H1 (cell line): ENCODE results near the gene COPS7A. TPM values are rescaled to one million over a fixed set of nuclear protein-coding genes. Genes with fewer than 3 reads are reported as not detected.

ENCODE experiments used
- CTCF ChIA-PET: fragments of 300-600 bp; sonication (Branson Sonifier 250); formaldehyde crosslinking; loops from one replicate; lab custom pipeline; 2021; ENCODE audit not compliant: partially characterized antibody; lab: Charles Lee
- POLR2A ChIA-PET: fragments of 300-600 bp; sonication (Branson Sonifier 250); formaldehyde crosslinking; loops from one replicate; lab custom pipeline; 2021; ENCODE audit warnings: inconsistent platforms; ENCODE audit not compliant: partially characterized antibody; lab: Charles Lee
- DNase-seq, 2 experiments: peaks; one replicate each; pipeline versions ENCODE4 v3.0.0 to v3.0.0-alpha.2; 2010 to 2022; ENCODE audit warnings: low spot score in 2 of 2, low read depth in 1 of 2, mixed read lengths in 1 of 2
- FAIRE-seq: peaks from 2 replicates; lab custom pipeline; 2011; peaks lifted over from hg19 to GRCh38; lab: Jason Lieb, UNC
- H2AFZ ChIP-seq: 2 replicates; pipeline ENCODE4 v1.8.1; 2012; ENCODE audit warnings: low read length, inconsistent platforms
- H2AK5ac ChIP-seq: 2 replicates; pipeline ENCODE4 v1.6.1; 2013; ENCODE audit warnings: low read depth, low read length
- H2BK120ac ChIP-seq: replicated peaks from 2 replicates; pipeline ENCODE3; 2013; ENCODE audit warnings: low read depth, low read length, inconsistent platforms
- H2BK12ac ChIP-seq: 2 replicates; pipeline ENCODE4 v1.6.1; 2013; ENCODE audit warnings: low read depth, low read length
- H2BK15ac ChIP-seq: 2 replicates; pipeline ENCODE4 v1.6.1; 2013; ENCODE audit warnings: low read length
- H2BK20ac ChIP-seq: 2 replicates; pipeline ENCODE4 v1.6.1; 2013; ENCODE audit warnings: low read length
- H2BK5ac ChIP-seq: 2 replicates; pipeline ENCODE4 v1.6.1; 2013; ENCODE audit warnings: low read depth, low read length
- H3K14ac ChIP-seq: 2 replicates; pipeline ENCODE4 v1.6.1; 2013; ENCODE audit warnings: inconsistent platforms; ENCODE audit not compliant: insufficient read length
- H3K18ac ChIP-seq: 2 replicates; pipeline ENCODE4 v1.6.1; 2013; ENCODE audit warnings: low read length; ENCODE audit errors: extremely low read depth
- H3K23ac ChIP-seq: 2 replicates; pipeline ENCODE4 v1.6.1; 2013; ENCODE audit warnings: inconsistent platforms; ENCODE audit not compliant: insufficient read length
- H3K23me2 ChIP-seq: 2 replicates; pipeline ENCODE4 v1.6.1; 2013; ENCODE audit warnings: low read depth, low read length
- H3K27ac ChIP-seq: 2 replicates; pipeline ENCODE4 v1.6.1; 2011; ENCODE audit warnings: low read depth, low read length, inconsistent platforms
- H3K27me3 ChIP-seq, 4 experiments: replicated peaks in 1 of 4; 1 replicate in 1 of 4; 2 replicates in 3 of 4; pipeline versions ENCODE4 v1.6.1 to v1.8.1; 2011 to 2013; ENCODE audit warnings: low read length in 3 of 4, mild to moderate bottlenecking in 3 of 4, inconsistent platforms in 2 of 4, mixed read lengths in 2 of 4, moderate library complexity in 1 of 4; ENCODE audit not compliant: control insufficient read depth in 3 of 4, insufficient read depth in 3 of 4; ENCODE audit errors: extremely low read depth in 1 of 4
- H3K36me3 ChIP-seq, 4 experiments: 2 replicates each; pipeline versions ENCODE4 v1.6.1 to v1.8.1; 2011 to 2013; ENCODE audit warnings: mild to moderate bottlenecking in 4 of 4, low read length in 3 of 4, moderate library complexity in 2 of 4, control low read depth in 1 of 4, inconsistent platforms in 1 of 4; ENCODE audit not compliant: insufficient read depth in 4 of 4, control insufficient read depth in 2 of 4
- H3K4ac ChIP-seq: replicated peaks from 2 replicates; pipeline ENCODE3; 2013; ENCODE audit warnings: low read length, low read depth, mixed read lengths, inconsistent platforms; ENCODE audit not compliant: insufficient read length
- H3K4me1 ChIP-seq, 4 experiments: replicated peaks in 1 of 4; 1 replicate in 1 of 4; 2 replicates in 3 of 4; pipeline versions ENCODE4 v1.6.1 to v1.8.1; 2011 to 2013; ENCODE audit warnings: low read length in 3 of 4, inconsistent platforms in 2 of 4, mixed read lengths in 1 of 4; ENCODE audit not compliant: insufficient read depth in 4 of 4, control insufficient read depth in 3 of 4
- H3K4me2 ChIP-seq, 2 experiments: 2 replicates each; pipeline versions ENCODE4 v1.6.1 to v1.8.1; 2011 to 2013; ENCODE audit warnings: low read depth in 2 of 2, low read length in 2 of 2, control low read depth in 1 of 2, inconsistent platforms in 1 of 2, mild to moderate bottlenecking in 1 of 2; ENCODE audit not compliant: insufficient read depth in 1 of 2
- H3K4me3 ChIP-seq, 4 experiments: fragments of 200-600, 300-600 bp in 1 of 4; sonication (generic), shearing (Covaris generic), sonication (Bioruptor Twin) in 1 of 4; 2 replicates each; pipeline versions ENCODE4 v1.5.1 to v1.8.1; 2011 to 2016; ENCODE audit warnings: low read length in 4 of 4, low read depth in 3 of 4, control low read depth in 2 of 4, inconsistent platforms in 2 of 4, mild to moderate bottlenecking in 2 of 4, mixed read lengths in 1 of 4, moderate library complexity in 1 of 4; ENCODE audit not compliant: insufficient read depth in 2 of 4; ENCODE audit errors: extremely low read depth in 1 of 4
- H3K56ac ChIP-seq: replicated peaks from 2 replicates; pipeline ENCODE3; 2013; ENCODE audit warnings: low read depth, mild to moderate bottlenecking, mixed read lengths, low read length, inconsistent platforms; ENCODE audit not compliant: insufficient read length
- H3K79me1 ChIP-seq: 2 replicates; pipeline ENCODE4 v1.6.1; 2013; ENCODE audit warnings: low read depth, low read length, control low read depth
- H3K79me2 ChIP-seq, 2 experiments: 2 replicates each; pipeline versions ENCODE4 v1.6.1 to v1.8.1; 2012 to 2013; ENCODE audit warnings: low read length in 2 of 2, mild to moderate bottlenecking in 2 of 2, inconsistent platforms in 1 of 2; ENCODE audit not compliant: insufficient read depth in 2 of 2, control insufficient read depth in 1 of 2
- H3K9ac ChIP-seq, 4 experiments: replicated peaks in 1 of 4; 1 replicate in 1 of 4; 2 replicates in 3 of 4; pipeline versions ENCODE4 v1.6.1 to v1.8.1; 2011 to 2013; ENCODE audit warnings: low read depth in 3 of 4, low read length in 3 of 4, control low read depth in 2 of 4, mild to moderate bottlenecking in 2 of 4, moderate library complexity in 2 of 4, inconsistent platforms in 1 of 4; ENCODE audit errors: extremely low read depth in 1 of 4
- H3K9me3 ChIP-seq, 2 experiments: 2 replicates each; pipeline versions ENCODE4 v1.6.1 to v1.8.1; 2012 to 2013; ENCODE audit warnings: mild to moderate bottlenecking in 2 of 2, moderate library complexity in 2 of 2, control low read depth in 1 of 2, inconsistent platforms in 1 of 2, low read depth in 1 of 2, low read length in 1 of 2, mixed read lengths in 1 of 2; ENCODE audit not compliant: insufficient read depth in 2 of 2
- H4K20me1 ChIP-seq, 2 experiments: replicated peaks in 1 of 2; 2 replicates each; pipeline versions ENCODE3 to v1.8.1; 2011 to 2013; ENCODE audit warnings: inconsistent platforms in 2 of 2, low read length in 2 of 2, mild to moderate bottlenecking in 1 of 2; ENCODE audit not compliant: insufficient read depth in 2 of 2, control insufficient read depth in 1 of 2
- H4K5ac ChIP-seq: 2 replicates; pipeline ENCODE4 v1.6.1; 2013; ENCODE audit warnings: low read length, low read depth, mixed read lengths, inconsistent platforms; ENCODE audit not compliant: insufficient read length
- H4K8ac ChIP-seq: 2 replicates; pipeline ENCODE4 v1.8.0; 2013; ENCODE audit warnings: mild to moderate bottlenecking, moderate library complexity, low read length, inconsistent platforms; ENCODE audit not compliant: insufficient read depth; ENCODE audit errors: extremely low read depth
- H4K91ac ChIP-seq: replicated peaks from 2 replicates; pipeline ENCODE3; 2013; ENCODE audit warnings: low read length, mixed read lengths, inconsistent platforms; ENCODE audit not compliant: insufficient read length
- GABPA ChIP-seq: IDR thresholded peaks from 2 replicates; pipeline ENCODE4 v1.6.1; 2011; ENCODE audit warnings: mild to moderate bottlenecking, low read length, moderate library complexity, borderline replicate concordance; ENCODE audit not compliant: insufficient read depth
- HDAC2 ChIP-seq, 2 experiments: fragments of 300-600 bp in 1 of 2; sonication (generic) in 1 of 2; IDR thresholded peaks; 2 replicates each; pipeline ENCODE4 v1.6.1; 2011 to 2012; ENCODE audit warnings: low read depth in 2 of 2, low read length in 2 of 2, mild to moderate bottlenecking in 2 of 2, moderate library complexity in 2 of 2, borderline replicate concordance in 1 of 2, inconsistent platforms in 1 of 2
- SIN3A ChIP-seq, 2 experiments: IDR thresholded peaks in 1 of 2; conservative IDR thresholded peaks in 1 of 2; 2 replicates each; pipeline ENCODE4 v1.6.1; 2011 to 2012; ENCODE audit warnings: low read length in 2 of 2, improper control_type of control experiment in 1 of 2, low read depth in 1 of 2, mild to moderate bottlenecking in 1 of 2
- YY1 ChIP-seq: IDR thresholded peaks from 2 replicates; pipeline ENCODE4 v1.6.1; 2011; ENCODE audit warnings: low read depth, mild to moderate bottlenecking, low read length
- WGBS, 2 experiments: shearing (Covaris generic) in 1 of 2; methylation state at CpG; one replicate each; pipeline versions ENCODE4 v1.1.6 to v1.1.7; 2013 to 2015; ENCODE audit warnings: low lambda C conversion rate in 2 of 2, mixed read lengths in 2 of 2, inconsistent platforms in 1 of 2, low coverage in 1 of 2, missing lambda C conversion rate in 1 of 2; ENCODE audit not compliant: insufficient replicate concordance in 2 of 2, insufficient coverage in 1 of 2, insufficient read length in 1 of 2; ENCODE audit errors: extremely low coverage in 1 of 2, missing lambda C conversion rate in 1 of 2; 5-methylcytosine and 5-hydroxymethylcytosine counted together
- polyA plus RNA-seq, 7 experiments: library from polyadenylated mRNA; depleted of rRNA in 3 of 7; stranded (reverse) in 5 of 7; unstranded in 2 of 7; fragments of >200 nt in 5 of 7; fragments of 200-250 nt in 2 of 7; gene quantifications; 1 replicate in 5 of 7; 2 replicates in 1 of 7; 4 replicates in 1 of 7; pipeline versions ENCODE4 v1.2.1 to v1.2.3, GENCODE V29; 2011 to 2013; ENCODE audit warnings: missing spikeins in 2 of 7, mixed read lengths in 2 of 7
- total RNA-seq: library from RNA; stranded (reverse); fragmentation: NEBNext Ultra II Directional; extraction: Animal tissue kit (Norgen Biotek cat#: 25700); gene quantifications from 2 replicates; pipeline ENCODE4 v1.2.1, GENCODE V29; 2021
- TF ChIP-seq, protein P1 (sequence below): IDR thresholded peaks from 2 replicates; pipeline ENCODE4 v1.6.1; 2012; ENCODE audit warnings: low read length, inconsistent platforms

Gene COPS7A
- total and polyA plus RNA-seq, 2 of the 8 experiments (the other 6 are each of a cell fraction or from before 2014, with no cell fraction given): 44.5 to 95.9 TPM

DNA sequence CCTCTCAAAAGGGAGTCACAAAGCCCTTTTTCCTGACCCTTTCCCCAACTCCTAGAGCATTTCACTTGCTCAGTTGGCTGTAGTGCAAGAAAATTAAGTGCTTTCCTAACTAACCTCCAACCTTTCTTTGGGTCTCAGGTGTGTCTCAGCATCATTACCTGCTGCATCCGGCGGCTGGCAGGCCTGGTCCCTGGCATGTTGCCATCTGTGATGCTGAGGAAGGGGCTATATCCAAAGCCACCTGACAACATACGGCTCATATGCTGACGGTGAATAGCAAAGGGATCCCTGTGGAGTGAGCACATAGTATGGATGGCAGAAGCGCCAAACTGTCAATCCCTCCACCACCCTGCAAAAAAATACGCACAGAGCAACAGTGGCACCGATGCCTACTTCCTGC is 27.9 kb downstream of the COPS7A start:
- no peak overlapping the region for H2BK120ac ChIP-seq
- no peak for FAIRE-seq
- no peak overlapping the region for H3K18ac ChIP-seq
- DNase-seq: no peak
- H2AFZ ChIP-seq: no peak overlapping the region
- H3K4me1 ChIP-seq: peaks cover 0 to 4% (median 3%) of the 10 kb centered on the region in 4 experiments; a peak in 5 of 7 replicates
- H3K36me3 ChIP-seq: peaks cover 28 to 53% (median 48%) of the 10 kb centered on the region in 4 experiments
- H2BK15ac ChIP-seq: no peak overlapping the region
- CTCF ChIA-PET: interaction anchor here (1.2 to 16.3 kb wide), 13 partner anchors 11 to 133 kb away, joined by 3 to 427 read pairs (median 12); partner anchors contain the start of genes CD4, CDCA3, GNB3 and GPR162
- H4K91ac ChIP-seq: no peak overlapping the region
- no peak overlapping the region for H4K5ac ChIP-seq
- no peak overlapping the region for H3K23ac ChIP-seq
- POLR2A ChIA-PET: interaction anchor here (0.9 to 7.0 kb wide), 21 partner anchors 9 to 217 kb away, joined by 3 to 151 read pairs (median 11); partner anchors contain the start of genes COPS7A, GAPDH, GNB3 and GPR162
- H3K23me2 ChIP-seq: peaks cover 10% of the 10 kb centered on the region
- H3K14ac ChIP-seq: no peak overlapping the region
- H4K20me1 ChIP-seq: peaks cover 2 to 13% of the 10 kb centered on the region in 2 experiments
- no peaks in the 10 kb centered on the region for H3K27me3 ChIP-seq
- H3K27ac ChIP-seq: no peak overlapping the region
- H3K9ac ChIP-seq: peak overlapping the region in 2 of 4 experiments; percentile 0 to 74; a peak in 4 of 7 replicates
- no peak overlapping the region for H2BK12ac ChIP-seq
- WGBS, 2 experiments: 92% methylated on average over 7 of the region's 7 CpGs; no CpG with 5 or more reads in 1 of the 2 experiments
- H3K4me3 ChIP-seq: peak overlapping the region; percentile 72 to 91 (median 88); a peak in 7 of 8 replicates
- no peak overlapping the region for H2AK5ac ChIP-seq
- H2BK20ac ChIP-seq: no peak overlapping the region
- no peak overlapping the region for H4K8ac ChIP-seq
- H3K56ac ChIP-seq: no peak overlapping the region
- H3K4me2 ChIP-seq: peak overlapping the region; percentile 52 to 78
- no peak for TF ChIP-seq YY1
- TF ChIP-seq HDAC2 (IDR thresholded peaks at IDR 0.05; ENCODE audit: borderline replicate concordance in 1 of 2, low read depth in 2 of 2, low read length in 2 of 2): no peak
- no peak for TF ChIP-seq GABPA
- TF ChIP-seq SIN3A (conservative IDR thresholded peaks at IDR 0.05 in 1 of 2, IDR thresholded peaks at IDR 0.05 in 1 of 2; ENCODE audit: low read depth in 1 of 2, low read length in 2 of 2): no peak
- TF ChIP-seq, protein P1, sequence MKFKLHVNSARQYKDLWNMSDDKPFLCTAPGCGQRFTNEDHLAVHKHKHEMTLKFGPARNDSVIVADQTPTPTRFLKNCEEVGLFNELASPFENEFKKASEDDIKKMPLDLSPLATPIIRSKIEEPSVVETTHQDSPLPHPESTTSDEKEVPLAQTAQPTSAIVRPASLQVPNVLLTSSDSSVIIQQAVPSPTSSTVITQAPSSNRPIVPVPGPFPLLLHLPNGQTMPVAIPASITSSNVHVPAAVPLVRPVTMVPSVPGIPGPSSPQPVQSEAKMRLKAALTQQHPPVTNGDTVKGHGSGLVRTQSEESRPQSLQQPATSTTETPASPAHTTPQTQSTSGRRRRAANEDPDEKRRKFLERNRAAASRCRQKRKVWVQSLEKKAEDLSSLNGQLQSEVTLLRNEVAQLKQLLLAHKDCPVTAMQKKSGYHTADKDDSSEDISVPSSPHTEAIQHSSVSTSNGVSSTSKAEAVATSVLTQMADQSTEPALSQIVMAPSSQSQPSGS: no peak
- peaks cover 7% of the 10 kb centered on the region; the same call in 1 of the 2 replicates for H3K79me1 ChIP-seq
- H3K4ac ChIP-seq: no peak overlapping the region
- H3K79me2 ChIP-seq: peaks cover 0 to 14% of the 10 kb centered on the region in 2 experiments; a peak in 2 of 4 replicates
- H3K9me3 ChIP-seq: no peaks in the 10 kb centered on the region; a peak in 1 of 4 replicates
- no peak overlapping the region for H2BK5ac ChIP-seq
